GM19193 (cell line): ENCODE results near the gene OR52K1.

Experiments used
- POLR2A ChIP-seq: IDR thresholded peaks from 4 replicates; pipeline ENCODE4 v1.6.1; 2011; ENCODE audit not compliant: insufficient read depth, insufficient read length; ENCODE audit errors: extremely low read depth

OR52K1 gene

DNA sequence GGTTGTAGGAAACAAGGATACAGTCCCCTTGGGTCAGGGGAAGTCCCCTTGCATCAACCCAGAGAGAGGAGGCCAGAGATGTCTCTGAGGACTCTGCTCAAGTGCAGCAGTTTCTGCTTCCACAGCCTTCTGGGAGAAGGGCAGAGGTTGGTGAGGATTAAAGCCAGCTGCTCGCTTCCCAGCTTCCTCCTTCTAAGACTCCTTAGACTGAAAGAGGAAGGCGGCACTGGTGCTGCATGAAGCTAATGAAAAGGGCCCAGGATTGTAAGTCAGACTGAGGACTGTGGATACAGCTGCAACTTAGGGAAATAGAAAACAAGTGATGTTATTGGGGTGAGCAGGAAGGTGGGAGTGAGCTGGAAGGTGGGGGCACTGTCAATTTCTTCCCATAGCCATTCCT, at the start of gene OR52K1:
OR52K1 (plus strand) TSS at position 202 of the 400 bp plus-strand sequence. CDS start 6,255 bp downstream, outside the sequence.
- no peak for TF ChIP-seq POLR2A

DNA sequence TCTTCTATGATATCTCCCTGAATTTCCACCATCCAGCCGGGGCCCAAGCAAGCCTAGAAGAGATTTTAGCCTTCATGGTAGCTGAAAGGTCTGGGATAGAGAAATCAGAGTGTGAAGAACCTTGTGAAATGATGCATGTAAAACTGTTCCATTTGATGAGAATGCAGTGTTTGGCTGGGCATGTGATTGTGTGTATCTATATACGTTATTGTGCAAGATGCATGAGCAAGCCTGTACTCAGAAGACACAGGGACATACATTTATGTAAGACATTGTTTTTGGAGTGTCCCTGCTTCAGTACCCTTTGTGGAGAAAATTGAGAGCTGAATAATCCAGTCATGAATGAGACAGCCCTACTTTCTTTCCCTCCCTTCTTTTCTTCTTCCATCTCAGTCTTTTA, 48.6 kb upstream of the OR52K1 start:
- no peak for TF ChIP-seq POLR2A

DNA sequence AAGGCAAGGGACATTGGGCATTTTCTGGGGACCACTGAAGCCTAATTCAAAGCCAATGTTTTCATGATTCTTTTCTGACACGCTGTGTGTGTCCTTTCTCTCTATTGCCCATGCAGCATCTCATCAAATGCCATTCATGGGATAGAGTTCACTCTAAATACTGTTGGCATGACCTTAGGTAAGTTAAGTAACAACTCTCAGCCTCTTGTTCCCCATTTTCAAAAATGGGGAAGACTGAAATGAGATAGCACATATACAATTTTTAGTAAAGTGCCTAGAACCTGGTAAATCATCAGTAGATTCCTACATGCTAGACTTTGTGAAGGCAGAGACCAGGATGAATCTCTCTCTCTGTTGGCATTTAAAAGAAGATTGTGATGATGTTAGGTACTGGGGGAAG, 46.0 kb upstream of the OR52K1 start:
- TF ChIP-seq POLR2A, result no peak

DNA sequence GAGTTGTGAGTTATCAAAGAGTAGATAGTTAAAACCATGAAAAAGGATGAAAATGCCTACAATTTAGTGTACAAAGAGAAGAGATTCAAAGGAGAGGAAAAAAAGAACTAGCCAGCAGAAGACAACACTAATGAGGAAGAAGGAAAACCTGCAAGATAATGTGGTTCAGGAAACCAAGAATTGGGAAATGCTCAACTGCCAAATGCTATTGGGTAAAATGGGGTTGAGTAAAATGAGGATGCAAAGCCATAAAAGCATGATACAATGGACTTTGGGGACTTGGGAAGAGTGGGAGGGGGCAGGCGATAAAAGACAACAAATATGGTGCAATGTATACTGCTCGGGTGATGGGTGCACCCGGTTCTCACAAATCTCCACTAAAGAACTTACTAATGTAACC, 40.9 kb upstream of the OR52K1 start:
- no peak for TF ChIP-seq POLR2A

DNA sequence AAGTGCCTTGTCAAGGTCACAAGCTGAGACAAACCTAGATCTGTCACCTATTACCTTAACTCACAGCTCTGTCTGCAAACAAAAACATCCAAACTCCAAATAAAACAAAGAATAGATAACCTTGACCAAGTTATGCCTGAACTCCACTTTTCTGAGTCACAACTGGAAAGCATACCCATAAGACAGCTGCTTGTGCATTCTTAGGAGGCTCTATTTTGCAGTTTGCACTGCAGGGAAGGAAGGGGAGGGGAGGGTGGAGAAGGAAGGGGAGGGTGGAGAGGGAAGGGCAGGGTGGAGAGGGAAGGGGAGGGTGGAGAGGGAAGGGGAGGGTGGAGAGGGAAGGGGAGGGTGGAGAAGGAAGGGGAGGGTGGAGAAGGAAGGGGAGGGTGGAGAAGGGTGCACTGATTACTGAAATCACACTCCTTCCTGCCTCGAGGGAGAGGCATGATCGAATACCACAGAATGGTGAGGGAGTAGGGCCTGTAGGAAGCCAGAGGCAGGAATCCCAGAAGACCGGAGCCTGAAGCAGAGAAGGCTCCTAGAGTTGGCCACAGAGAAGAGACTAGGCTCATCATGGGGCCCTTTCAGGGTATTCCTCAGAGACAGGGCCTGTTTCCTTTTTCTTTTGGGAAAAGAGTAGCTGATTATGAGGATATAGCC, 39.1 kb upstream of the OR52K1 start:
- TF ChIP-seq POLR2A, result no peak

DNA sequence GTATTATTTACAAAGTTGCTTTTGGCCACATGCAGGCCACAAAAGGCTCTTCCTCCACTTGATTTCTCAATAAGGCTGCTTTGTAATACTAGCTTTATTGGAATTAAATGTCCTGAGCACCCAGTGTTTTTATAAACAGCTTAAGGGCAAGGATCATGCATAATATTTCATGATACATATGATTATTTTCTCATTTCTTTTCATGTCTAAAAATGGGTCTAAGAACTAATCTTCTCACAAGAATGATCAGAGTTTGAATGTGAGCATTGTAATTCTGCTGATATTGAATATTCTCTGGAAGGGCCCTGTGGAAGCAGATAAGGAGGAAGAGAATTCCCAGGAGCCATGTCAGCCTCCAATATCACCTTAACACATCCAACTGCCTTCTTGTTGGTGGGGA, 33.5 kb upstream of the OR52K1 start, which contains the start of gene OR52K2:
OR52K2 (plus strand) TSS at position 301 of the 400 bp plus-strand sequence; CDS start at position 346, 45 bp downstream.
- no peak for TF ChIP-seq POLR2A

DNA sequence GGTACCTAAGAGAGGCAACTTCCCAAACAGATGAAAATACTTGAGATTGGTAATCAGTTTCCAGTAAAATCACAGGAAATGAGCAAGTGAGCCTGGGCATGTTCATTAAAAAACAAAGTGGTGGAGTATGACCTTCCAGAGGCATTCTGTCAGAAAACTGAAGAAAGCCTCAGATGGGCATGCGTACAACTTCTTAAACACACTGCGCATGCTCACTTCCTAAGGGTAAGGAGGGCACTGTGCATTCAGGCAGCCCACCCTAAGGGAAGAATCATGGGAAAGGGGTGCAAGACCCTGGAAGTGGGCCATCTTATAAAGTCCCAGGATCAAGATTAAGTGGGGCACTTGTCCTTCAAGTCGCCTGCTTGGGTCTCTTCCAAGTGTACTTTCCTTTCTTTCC, 29.3 kb upstream of the OR52K1 start:
- no peak for TF ChIP-seq POLR2A

DNA sequence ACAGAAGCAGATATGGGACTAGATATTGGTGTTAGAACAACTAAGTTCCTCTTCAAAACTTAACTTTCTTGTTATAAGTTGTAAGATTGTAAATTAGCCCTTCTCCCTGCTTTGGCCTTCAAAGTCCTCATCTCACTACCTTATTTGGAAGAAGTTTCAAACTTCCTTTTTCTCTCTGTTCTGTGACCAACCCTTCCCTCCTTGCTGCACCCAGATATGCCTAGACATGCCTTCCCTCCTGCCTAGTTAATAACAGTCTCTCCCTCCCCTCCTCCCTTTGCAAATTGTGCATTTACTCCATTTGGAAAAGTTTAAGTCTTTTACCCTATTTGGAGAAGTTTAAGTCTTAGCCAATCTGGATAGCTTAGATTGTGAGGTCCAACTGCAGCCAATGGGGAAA, 28.4 kb upstream of the OR52K1 start:
- TF ChIP-seq POLR2A, result no peak

DNA sequence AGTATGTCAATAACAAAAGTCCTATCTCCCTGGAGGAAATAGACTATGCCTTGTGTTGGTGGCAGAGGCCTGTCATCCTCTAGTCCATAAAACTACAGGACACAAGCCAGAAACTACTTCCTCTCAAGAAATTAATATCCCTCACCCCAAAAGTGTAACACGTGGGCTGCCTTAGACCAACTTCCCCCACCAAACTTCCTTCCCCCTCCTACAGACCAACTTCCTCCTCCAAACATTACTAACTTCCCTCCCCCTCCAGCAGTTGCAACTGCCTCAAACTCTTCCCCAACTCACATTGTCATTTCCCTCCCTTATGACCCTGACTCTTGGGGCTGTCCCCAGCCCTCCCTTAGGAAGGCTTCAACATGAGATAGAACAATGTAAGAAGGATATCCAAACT, 27.0 kb upstream of the OR52K1 start:
- TF ChIP-seq POLR2A, result no peak

DNA sequence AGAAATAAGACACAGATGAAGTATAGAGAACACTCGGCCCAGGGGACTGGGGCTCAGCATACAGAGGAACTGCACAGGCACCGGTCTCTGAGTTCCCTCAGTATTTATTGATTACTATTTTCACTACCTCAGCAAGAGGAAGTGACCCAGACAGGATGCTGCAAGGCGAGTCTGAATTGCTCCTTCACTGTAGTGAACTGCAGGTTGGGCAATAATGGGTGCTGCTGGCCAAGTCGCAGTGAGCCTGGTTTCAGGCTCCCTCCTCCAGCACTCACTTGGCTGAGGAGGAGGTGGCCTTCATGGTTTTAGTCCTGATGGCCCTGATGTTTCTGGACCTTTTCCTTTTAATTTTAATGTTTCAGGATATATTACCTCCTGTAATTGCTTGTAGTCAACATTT, 22.9 kb upstream of the OR52K1 start:
- TF ChIP-seq POLR2A, result no peak

DNA sequence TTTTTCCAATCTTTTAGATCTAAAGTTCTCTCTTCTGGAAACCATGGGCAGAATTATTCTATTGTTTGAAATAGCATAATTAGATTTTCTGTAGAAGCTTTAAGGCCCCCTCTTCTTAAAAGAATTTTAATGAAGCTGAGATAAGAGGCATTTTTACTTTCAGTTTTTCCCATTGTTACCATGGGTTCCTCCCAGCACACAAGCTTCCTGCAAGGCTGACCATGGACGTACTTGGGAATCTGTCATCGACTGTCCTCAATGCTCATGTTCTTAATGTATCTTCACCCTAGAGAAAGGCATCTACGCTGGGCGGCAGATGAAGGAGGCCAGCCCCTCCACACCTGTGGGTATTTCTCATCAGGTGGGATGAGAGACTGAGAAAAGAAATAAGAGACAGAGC, 22.3 kb upstream of the OR52K1 start:
- no peak for TF ChIP-seq POLR2A

DNA sequence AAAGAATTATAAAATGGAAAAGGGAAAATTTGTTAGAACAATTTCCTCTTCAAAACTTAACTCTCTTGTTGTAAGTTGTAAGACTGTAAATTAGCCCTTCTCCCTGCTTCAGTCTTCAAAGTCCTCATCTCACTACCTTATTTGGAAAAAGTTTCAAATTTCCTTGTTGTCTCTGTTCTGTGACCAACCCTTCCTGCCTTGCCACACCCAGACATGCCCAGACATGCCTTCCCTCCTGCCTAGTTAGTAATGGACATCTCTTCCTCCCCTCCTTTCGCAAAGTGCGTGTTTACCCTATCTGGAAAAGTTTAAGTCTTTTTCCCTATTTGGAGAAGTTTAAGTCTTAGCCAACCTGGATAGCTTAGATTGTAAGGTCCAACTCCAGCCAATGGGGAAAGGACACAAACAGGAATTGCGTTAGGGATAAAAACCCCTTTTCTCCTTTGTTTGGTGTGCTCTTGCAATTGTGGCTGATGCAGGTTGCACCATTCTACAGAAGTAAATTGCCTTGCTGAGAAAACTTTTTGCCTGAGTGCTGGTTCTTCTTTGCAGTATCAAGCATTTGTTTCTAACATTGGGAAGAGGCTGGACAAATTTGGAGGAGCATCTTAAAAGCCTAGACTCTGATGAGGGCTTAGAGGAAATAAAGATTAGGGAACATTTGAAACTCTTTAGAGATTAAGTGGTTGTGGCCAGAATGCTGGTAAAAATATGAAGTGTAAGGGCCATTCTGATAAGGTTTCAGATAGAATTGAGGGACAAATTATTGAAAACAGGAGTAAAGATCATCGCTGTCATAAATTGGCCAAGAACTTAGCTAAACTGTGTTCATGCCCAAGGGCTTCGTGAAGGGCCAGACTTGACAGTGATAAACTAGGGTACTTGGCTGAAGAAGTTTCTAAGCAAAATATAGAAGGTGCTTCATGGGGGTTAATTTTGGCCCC, 18.0 kb upstream of the OR52K1 start:
- TF ChIP-seq POLR2A, result no peak

DNA sequence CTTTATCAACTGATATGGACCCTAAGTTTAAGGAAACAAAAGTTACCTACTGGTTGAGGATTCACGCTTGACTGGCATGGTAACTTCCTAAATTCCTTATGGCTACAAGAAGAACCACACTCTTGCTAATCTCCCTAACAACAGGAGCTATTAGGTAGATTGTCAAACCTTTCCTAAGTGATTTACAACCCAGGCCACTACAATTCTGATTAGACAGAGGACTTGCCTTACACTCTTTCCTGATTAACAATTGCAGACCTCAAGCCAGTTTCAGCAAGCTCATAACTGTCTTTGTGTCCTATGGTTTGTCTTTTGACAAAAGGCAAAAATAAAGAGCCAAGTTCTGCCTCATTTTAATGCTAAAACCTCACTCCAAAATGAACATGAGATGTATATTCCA, 17.0 kb upstream of the OR52K1 start:
- no peak for TF ChIP-seq POLR2A

DNA sequence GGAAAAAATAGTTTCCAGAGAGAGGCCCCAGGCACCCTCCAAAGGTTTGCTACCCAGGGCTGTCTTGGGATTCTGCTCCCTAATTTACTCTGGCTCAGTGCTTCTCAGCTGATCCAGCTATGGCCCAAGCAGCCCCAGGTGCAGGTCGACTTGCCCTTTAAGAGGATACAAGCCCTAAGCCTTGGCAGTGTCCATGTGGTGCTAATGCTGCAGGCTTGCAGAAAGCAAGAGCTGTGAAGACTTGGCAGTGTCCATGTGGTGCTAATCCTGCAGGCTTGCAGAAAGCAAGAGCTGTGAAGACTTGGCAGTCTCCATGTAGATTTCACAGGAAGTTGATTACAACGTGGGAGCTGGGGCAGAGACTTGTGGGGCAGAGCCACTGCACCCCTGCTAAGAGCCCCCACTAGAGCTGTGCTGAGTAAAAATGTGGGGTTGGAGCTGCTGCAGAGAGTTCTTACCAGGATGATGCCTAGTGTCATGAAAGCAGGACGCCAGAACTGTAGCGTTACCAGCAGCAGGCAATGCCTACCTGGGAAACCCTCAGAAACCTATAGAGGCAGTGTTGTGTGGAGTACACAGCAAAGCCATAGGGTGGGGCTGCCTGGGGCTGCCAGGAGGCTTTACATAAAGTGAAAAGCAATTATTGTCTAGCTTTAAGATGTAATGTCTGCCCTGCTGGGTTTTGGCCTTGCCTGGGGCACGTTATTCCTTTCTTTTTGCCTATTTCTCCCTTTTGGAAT, 16.1 kb upstream of the OR52K1 start:
- no peak for TF ChIP-seq POLR2A

DNA sequence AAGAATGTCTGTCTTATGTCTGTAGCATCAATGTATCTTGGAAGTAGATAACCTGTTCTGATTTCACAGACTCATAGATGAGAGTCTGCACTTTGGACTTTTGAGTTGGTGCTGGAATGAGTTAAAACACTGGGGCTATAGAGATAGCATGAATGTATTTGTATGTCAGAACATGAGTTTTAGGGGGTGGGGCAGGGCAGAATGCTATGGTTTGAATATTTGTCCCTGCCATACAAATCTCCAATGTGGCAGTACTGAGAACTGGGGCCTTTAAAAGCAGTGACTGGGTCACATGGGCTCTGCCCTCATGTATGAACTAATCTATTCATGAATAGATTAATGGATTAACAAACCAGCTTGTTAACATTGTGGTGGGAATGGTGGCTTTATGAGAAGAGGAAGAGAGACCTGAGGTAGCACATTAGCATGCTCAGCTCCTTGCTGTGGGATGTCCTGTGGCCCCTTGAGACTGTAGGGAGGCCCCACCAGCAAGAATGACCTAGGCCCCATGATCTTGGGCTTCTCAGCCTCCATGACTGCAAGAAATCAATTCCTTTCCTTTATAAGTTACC, 15.5 kb upstream of the OR52K1 start:
- TF ChIP-seq POLR2A, result no peak
